ENCODE measurements around the gene DBP. TPM values are rescaled to one million over a fixed set of nuclear protein-coding genes. Genes with fewer than 3 reads are reported as not detected.

Gene DBP
- total RNA-seq, 1 donor from 2014 or later, result 4.3 TPM

DNA sequence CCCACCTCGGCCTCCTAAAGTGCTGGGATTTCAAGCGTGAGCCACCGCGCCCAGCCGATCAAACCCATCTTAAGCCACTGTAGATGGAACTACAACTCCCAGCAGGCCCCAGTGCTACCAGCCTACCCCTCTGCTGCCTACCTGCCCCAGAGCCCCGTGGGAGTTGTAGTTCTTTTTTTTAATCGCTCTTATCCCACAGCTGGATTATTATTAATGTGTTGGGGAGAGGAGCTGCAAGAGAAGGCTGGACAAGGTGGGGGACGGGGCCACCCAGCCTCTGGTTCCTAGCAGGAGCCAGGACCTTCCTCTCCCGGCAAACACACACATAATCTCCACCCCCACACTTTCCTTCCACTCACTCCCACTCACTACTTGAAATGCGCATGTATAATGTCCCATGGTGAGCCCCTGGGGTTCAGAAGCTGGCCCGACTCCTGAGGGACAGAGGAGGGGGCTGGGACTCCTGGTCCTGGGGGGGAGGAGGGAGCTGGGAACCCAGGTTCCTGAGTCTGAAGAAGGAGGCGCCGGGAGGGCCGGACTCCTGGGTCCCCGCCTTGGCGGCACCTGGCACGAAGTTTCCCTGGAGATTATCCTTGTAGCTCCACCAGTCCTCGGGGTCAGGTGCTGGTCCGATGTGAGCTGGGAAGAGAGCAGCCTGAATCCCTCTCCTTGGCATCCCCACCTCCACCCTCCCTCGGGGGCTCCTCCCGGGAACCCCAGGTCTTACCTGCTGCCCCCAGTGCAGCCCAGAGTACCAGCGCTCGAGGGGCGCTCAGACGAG lies 7.8 kb upstream of the DBP start:
- TF ChIP-seq, protein P1, sequence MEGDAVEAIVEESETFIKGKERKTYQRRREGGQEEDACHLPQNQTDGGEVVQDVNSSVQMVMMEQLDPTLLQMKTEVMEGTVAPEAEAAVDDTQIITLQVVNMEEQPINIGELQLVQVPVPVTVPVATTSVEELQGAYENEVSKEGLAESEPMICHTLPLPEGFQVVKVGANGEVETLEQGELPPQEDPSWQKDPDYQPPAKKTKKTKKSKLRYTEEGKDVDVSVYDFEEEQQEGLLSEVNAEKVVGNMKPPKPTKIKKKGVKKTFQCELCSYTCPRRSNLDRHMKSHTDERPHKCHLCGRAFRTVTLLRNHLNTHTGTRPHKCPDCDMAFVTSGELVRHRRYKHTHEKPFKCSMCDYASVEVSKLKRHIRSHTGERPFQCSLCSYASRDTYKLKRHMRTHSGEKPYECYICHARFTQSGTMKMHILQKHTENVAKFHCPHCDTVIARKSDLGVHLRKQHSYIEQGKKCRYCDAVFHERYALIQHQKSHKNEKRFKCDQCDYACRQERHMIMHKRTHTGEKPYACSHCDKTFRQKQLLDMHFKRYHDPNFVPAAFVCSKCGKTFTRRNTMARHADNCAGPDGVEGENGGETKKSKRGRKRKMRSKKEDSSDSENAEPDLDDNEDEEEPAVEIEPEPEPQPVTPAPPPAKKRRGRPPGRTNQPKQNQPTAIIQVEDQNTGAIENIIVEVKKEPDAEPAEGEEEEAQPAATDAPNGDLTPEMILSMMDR (IDR thresholded peaks at IDR 0.05; ENCODE audit: unreplicated experiment), result no peak
- peak overlapping the region; percentile 88 for H3K4me3 Mint-ChIP-seq (ENCODE audit: unreplicated experiment)
- no peak overlapping the region for H3K27ac Mint-ChIP-seq (ENCODE audit: unreplicated experiment)
- H3K9me3 Mint-ChIP-seq (ENCODE audit: unreplicated experiment), result no peaks in the 10 kb centered on the region
- peaks cover 15% of the 10 kb centered on the region for H3K4me1 Mint-ChIP-seq (ENCODE audit: unreplicated experiment)
- peak; percentile 69 for DNase-seq (ENCODE audit: low spot score)
- peaks cover 4% of the 10 kb centered on the region for H3K36me3 Mint-ChIP-seq (ENCODE audit: low read depth, unreplicated experiment)
- peaks cover 10% of the 10 kb centered on the region for H3K27me3 Mint-ChIP-seq (ENCODE audit: unreplicated experiment)

DNA sequence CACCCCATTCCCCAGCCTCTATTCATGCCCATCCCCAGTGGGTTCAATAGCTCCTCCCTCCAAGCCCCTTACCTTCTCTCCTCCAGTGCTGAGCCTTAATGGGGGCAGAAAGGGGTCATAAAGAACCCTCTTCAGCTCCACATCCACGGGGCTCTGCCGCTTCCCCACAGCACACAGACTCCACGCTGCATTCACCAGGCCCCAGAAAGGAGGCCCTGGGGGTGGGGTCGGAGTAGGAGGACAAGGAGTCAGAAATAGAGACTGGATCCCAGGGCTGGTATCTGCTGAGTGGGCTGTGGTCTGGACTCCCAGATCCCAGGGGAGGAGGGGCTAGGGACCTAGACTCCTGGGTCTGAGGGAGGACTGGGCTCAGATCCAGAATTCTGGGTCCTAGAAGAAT lies 7.2 kb upstream of the DBP start:
- H3K27ac Mint-ChIP-seq (ENCODE audit: unreplicated experiment), result no peak overlapping the region
- TF ChIP-seq, protein P1 (IDR thresholded peaks at IDR 0.05; ENCODE audit: unreplicated experiment), result no peak
- H3K36me3 Mint-ChIP-seq (ENCODE audit: low read depth, unreplicated experiment), result peaks cover 4% of the 10 kb centered on the region
- DNase-seq (ENCODE audit: low spot score), result no peak
- H3K4me1 Mint-ChIP-seq (ENCODE audit: unreplicated experiment), result peaks cover 19% of the 10 kb centered on the region
- peaks cover 10% of the 10 kb centered on the region for H3K27me3 Mint-ChIP-seq (ENCODE audit: unreplicated experiment)
- H3K4me3 Mint-ChIP-seq (ENCODE audit: unreplicated experiment), result no peak overlapping the region
- no peaks in the 10 kb centered on the region for H3K9me3 Mint-ChIP-seq (ENCODE audit: unreplicated experiment)

DNA sequence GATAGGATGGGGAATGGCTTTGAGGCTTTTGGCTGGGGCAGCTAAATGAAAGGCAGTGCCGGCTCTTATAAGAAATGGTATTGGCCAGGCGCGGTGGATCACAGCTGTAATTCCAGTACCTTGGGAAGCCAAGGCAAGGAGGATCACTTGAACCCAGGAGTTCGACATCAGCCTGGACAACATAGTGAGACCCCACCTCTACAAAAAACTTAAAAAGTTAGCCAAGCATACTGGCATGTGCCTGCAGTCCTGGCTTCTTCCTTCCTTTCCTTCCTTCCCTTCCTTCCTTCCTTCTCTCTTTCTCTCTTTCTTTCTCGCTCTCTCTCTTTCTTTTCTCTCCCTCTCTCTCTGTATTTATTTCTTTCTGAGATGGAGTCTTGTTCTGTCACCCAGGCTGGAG lies 5.7 kb upstream of the DBP start:
- peaks cover 16% of the 10 kb centered on the region for H3K27me3 Mint-ChIP-seq (ENCODE audit: unreplicated experiment)
- peaks cover 20% of the 10 kb centered on the region for H3K4me1 Mint-ChIP-seq (ENCODE audit: unreplicated experiment)
- H3K27ac Mint-ChIP-seq (ENCODE audit: unreplicated experiment), result peak overlapping the region; percentile 75
- TF ChIP-seq, protein P1 (IDR thresholded peaks at IDR 0.05; ENCODE audit: unreplicated experiment), result no peak
- no peak for DNase-seq (ENCODE audit: low spot score)
- H3K4me3 Mint-ChIP-seq (ENCODE audit: unreplicated experiment), result no peak overlapping the region
- no peaks in the 10 kb centered on the region for H3K9me3 Mint-ChIP-seq (ENCODE audit: unreplicated experiment)
- H3K36me3 Mint-ChIP-seq (ENCODE audit: low read depth, unreplicated experiment), result peaks cover 8% of the 10 kb centered on the region

DNA sequence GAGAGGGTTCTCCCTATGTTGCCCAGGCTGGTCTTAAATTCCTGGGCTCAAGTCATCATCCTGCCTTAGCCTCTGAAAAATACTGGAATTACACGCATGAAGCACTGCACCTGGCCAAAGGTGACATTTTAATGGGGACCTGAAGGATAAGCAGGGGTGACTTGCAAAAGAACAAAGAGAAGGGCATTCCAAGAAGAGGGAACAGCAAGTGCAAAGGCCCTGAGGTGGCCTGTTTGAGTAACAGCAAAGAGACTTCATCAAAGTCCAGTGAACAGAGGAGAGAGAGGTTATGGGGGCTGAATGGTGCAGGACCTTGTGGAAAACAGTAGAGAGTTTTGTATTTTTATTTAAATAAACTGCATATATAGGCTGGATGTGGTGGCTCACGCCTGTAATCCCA lies 4.7 kb upstream of the DBP start:
- H3K27ac Mint-ChIP-seq (ENCODE audit: unreplicated experiment), result no peak overlapping the region
- no peak overlapping the region for H3K4me3 Mint-ChIP-seq (ENCODE audit: unreplicated experiment)

More for the DNA sequence above, 4.7 kb upstream of the DBP start:
- H3K9me3 Mint-ChIP-seq (ENCODE audit: unreplicated experiment), result no peaks in the 10 kb centered on the region
- TF ChIP-seq, protein P1 (IDR thresholded peaks at IDR 0.05; ENCODE audit: unreplicated experiment), result no peak
- H3K36me3 Mint-ChIP-seq (ENCODE audit: low read depth, unreplicated experiment), result peaks cover 8% of the 10 kb centered on the region
- H3K4me1 Mint-ChIP-seq (ENCODE audit: unreplicated experiment), result peaks cover 20% of the 10 kb centered on the region
- H3K27me3 Mint-ChIP-seq (ENCODE audit: unreplicated experiment), result peaks cover 17% of the 10 kb centered on the region
- DNase-seq (ENCODE audit: low spot score), result no peak
